Measurements from ENCODE around the gene FILIP1.

FILIP1 gene, protein sequence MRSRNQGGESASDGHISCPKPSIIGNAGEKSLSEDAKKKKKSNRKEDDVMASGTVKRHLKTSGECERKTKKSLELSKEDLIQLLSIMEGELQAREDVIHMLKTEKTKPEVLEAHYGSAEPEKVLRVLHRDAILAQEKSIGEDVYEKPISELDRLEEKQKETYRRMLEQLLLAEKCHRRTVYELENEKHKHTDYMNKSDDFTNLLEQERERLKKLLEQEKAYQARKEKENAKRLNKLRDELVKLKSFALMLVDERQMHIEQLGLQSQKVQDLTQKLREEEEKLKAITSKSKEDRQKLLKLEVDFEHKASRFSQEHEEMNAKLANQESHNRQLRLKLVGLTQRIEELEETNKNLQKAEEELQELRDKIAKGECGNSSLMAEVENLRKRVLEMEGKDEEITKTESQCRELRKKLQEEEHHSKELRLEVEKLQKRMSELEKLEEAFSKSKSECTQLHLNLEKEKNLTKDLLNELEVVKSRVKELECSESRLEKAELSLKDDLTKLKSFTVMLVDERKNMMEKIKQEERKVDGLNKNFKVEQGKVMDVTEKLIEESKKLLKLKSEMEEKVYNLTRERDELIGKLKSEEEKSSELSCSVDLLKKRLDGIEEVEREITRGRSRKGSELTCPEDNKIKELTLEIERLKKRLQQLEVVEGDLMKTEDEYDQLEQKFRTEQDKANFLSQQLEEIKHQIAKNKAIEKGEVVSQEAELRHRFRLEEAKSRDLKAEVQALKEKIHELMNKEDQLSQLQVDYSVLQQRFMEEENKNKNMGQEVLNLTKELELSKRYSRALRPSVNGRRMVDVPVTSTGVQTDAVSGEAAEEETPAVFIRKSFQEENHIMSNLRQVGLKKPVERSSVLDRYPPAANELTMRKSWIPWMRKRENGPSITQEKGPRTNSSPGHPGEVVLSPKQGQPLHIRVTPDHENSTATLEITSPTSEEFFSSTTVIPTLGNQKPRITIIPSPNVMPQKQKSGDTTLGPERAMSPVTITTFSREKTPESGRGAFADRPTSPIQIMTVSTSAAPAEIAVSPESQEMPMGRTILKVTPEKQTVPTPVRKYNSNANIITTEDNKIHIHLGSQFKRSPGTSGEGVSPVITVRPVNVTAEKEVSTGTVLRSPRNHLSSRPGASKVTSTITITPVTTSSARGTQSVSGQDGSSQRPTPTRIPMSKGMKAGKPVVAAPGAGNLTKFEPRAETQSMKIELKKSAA (N-terminal part only)

DNA sequence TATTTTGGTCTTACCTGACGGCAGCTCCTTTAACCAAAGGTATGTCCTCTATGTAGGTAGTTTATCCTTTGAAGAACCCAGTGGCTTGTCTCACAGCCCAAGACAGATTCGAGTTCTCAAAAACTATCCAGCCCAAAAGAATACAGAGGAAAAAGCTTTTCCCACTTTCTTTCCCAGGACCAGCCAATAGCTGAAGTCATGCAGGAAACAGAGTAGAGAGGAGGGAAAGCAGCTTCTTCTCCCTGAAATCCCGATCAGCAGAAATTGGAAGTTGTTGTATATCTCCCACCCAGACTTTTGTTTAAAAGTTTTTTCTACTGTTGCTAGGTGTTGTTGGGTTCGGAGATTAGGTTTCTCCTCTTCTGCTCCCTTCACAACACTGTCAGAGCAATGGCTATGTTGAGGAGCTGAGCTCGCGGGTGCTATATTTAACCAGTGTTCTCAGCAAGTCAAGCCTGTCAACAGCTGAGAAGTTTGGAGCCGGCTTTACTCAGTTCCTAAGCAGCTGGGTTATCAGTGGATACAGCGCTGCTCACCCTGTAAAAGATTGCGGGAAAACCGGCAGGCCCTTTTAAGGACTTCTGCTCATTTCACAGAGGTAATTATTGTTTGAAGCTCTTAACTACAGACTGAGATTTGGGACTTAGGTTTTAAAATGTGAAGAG lies at the start of gene FILIP1:
Gene FILIP1 (minus strand): TSS at position 401 of the 665 bp plus-strand sequence. CDS start 78,828 bp downstream, outside the sequence.
- no peak for DNase-seq

DNA sequence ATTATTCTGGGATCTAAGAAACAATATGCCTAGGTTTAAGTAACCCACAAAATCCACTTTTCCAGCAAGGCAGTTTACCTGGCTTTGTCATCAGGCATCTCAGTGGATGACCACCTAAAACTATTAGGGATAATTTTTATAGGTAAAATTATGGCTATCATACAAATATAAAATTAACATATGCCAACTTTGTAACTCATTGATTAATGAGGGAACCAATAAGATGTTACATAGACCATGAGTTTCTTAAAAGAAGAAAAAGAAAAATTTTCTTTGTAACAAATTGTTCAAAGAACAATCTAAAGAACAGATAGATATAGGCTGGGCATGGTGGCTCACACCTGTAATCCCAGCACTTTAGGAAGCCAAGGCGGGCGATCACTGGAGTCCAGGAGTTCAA lies 49.7 kb upstream of the FILIP1 start:
- no peak for DNase-seq

DNA sequence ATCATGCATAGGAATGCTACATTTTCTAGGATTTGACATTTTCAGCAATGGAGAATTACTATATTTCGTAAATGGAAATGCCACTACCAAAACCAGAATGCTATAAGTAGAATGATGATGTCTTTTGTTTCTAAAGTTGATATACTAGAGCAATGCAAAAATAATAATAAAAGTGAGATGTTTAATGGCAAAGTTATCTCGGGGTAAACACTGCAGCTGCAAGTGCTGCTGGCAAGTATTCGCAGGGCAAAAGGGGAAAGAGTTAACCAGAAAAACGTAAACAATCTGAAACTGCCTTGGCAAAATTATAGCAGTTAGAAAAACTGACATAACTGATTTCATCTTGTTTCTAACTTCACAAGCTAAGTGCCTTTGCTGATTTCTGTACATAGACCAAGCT lies 45.5 kb upstream of the FILIP1 start:
- DNase-seq, result no peak

DNA sequence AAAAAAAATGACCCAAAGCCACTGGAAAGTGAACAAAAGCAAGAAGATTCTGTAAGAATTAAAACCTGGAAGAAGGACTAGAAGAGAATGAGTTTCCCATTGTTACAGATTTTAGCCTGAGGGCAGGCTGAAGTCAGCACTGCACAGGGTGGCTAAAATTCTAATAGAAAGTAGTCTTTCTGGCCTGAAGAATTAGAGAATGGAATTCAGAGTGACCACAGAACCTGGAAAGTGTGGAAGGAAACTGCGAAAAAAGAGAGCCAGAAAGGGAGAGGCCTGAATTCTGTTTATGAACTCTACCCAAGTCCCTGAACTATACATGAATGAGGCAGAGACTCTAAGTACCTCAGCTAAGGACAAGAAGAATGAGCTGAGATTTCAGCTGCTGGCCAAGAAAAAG lies 38.9 kb upstream of the FILIP1 start:
- no peak for DNase-seq

DNA sequence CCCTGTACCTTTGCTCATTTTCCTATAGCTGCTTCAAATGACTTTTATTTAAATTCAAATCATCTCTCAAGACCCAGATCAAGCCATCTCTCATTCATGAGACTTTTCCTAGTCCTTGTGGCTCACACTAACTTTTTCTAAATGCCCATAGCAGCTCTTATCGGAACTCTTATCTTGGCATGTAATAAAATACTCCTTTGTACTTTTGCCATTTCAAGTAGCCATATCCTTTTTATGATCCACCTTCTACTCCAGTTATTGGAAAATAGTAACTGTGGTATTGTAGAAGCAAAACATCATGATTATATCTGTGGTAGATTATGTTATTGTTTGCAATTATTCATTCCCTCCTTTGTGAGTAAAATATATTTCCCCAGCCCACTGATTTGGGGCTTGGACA lies 37.6 kb upstream of the FILIP1 start:
- DNase-seq, result no peak

DNA sequence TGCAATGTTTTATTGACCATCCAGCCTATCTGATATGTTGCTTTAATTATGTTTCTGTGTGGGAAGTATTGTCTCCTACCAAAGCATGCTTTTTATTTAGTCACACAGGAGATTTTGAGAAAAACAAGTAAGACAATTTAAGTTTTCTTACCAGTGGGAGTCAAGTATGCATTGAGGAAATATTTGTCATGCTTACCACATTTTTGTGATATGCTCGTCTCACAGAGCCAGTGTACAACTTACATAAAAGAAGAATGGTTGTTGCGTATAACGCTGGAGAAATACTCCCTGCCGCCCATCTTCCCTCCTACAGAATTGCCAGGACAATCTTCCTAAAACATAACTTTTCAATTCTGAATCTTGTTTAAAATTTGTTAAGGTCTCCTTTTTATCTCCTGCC lies 37.1 kb upstream of the FILIP1 start:
- no peak for DNase-seq

DNA sequence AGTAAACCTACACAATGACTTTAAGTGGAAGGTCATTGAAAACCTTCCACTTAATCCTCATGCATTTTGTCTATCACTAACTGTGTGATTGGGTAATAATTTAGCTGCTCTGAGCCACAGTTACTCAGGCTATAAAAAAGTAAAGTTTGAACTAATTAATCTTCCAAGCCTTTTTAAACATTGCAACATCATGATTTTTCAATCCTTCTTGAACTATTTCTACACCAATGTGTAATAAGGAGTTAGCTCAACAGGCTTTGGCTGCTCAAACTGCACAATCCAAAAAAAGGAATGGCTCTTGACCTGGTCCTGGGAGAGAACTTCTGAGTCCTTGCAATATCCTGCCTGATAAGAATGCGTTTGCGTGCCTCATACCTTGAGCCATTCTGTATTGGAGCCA lies 34.8 kb upstream of the FILIP1 start:
- DNase-seq, result no peak

DNA sequence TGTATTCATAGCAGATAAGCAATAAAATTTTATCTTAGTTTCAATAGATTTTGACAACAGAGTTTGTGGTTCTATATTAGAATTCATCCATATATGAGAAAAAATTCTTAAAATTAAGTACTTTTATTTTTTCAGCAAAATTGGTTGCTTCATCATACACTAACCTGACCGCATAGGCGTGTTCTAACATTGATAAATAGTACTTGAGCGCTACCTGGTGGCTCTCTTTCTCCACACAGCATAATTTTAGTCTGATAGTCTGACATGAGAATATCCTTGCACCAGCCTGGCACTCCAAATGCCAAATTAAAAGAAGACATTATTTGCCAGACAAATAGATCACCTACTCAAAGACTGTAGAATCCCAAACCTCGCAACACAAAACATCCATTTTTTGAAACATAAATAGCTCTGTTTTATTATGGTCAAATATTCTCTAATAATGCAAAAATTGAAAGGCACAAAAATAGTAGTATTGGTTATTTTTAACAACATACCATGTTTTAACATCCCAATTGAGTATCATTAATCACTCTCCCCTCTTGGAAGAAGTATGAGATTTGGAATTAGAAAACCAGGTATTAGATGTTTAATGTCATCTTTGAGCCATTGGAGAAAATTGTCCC lies 33.0 kb upstream of the FILIP1 start:
- DNase-seq, result peak; percentile 38

DNA sequence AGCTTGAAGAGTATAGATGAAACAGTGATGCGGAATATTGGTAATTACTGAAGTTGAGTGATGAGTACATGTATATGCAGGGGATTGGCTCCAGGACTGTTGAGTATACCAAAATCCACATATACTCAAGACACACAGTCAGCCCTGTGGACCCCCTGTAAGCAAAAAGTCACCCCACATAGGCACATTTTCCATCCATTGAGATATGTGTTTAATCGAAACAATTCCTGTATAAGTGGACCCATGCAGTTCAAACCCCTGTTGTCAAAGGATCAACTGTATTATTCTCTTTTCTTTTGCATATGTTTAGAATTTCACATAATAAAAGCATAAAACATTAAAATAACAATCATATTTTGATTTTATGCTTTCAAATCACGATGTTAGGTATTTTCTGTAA lies 32.1 kb upstream of the FILIP1 start:
- no peak for DNase-seq

DNA sequence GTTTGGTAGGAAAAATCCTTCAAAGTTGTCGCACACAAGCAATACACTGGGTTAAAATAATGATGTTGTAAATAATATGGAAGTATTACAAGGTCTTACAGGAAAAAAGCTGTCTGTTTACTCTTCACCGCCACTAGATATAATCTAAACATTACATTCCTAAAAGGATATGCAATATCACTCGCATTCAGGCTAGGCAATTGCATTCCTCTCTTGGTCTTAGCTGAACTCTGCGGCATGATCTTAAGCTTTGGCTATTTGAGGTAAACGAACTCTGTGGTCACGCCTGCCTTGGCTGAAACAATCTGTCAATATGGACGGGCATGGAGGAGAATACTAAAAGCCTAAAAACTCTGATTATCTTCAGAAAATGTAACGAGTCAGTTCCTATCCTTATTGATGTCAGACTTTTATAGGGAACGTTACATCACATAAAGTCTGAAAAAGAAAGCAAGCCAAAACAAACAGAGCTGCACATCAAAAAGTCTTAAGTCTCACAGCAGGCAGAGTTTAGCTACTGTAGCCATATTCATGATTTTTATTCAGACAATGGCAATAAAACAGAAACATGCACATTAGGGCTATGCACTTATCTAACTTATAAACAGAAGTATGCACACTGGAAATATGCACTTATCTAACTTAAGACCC lies 30.8 kb upstream of the FILIP1 start:
- no peak for DNase-seq

DNA sequence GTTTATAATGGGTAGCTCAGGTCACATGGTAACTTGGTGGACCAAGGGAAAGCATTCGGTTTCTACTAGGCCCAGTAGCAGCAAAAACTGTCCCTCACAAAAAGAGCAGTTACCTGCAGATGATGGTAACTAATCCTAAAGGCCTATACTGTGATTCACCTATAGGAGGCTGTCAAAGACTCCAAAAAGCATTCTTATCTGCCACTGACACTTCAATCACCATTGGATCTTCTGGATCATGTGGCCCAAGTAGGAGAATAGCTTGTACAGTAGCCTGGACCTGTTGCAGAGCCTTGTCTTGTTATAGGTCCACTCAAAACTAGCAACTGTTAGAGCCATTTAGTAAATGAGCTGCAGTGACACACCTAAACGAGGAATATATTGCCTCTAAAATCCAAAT lies 23.2 kb upstream of the FILIP1 start:
- DNase-seq, result no peak

DNA sequence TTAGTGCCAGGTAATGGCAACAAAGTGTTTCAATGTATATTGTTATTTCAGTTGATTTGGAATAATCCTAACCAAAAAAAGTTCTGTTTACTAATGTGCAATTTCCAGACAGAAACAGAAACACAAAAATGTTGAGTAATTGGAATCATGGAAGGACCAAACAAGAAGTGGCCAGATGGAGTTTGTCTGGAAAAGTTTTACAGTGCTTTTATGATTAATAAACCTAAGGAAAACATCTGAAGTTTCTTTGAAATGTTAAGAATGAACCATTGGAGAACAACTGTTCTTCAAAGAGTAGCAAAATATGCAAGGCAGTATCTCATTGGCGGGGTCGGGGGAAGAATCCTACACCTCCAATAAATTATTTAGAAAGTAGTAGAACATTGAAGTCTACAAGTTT lies 19.0 kb upstream of the FILIP1 start:
- DNase-seq, result no peak

DNA sequence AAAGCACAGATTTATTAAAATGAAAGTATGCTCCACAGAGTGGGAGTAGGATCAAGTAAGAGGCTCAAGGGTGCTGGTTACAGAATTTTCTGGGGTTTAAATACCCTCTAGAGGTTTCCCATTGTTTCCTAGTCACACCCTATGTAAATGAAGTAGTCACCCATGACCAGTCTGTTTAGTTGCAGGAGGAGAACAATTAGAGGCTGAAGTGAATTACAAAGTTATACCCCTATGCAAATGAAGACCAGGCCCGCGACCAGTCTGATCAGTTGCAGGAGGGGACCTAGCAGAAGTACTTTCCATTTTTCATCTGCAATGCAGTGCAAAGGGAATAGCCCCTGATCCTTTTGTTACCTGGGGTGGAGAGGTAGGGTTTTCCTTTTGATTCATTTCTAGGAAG lies 11.8 kb upstream of the FILIP1 start:
- DNase-seq, result no peak

DNA sequence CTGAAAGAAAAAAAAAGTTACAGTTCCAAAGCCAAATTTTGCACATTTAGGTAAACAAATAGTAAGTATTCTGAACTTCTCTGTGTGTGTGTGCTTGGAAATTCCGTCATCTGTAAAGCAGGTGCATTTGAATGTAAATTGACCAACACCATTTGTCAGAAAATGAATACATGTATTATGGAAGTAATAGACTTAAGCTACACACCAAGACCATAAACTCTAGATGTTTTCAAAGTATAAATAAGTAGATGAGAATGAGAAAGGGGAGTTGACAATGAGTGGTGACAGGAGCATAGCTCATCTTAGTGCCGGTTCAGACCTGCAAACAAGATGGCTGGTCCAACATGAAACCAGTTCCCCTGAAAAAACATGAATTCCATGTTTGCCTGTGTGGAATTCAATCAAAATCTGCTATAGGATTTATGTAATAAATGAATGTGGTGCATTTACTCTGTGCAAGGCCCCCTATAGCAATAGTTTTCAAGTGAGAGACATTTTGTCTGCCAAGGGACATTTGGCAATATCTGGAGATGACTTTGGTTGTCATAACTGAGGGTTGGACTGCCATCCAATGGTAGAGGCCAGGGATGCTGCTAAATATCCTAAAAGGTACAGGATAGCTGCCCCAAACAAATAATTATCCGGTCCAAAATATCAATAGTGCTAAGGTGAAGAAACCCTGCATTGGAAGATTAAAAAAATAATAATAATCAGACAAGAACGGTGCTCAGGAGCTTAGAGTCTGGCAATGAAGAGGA lies 11.0 kb upstream of the FILIP1 start:
- no peak for DNase-seq

DNA sequence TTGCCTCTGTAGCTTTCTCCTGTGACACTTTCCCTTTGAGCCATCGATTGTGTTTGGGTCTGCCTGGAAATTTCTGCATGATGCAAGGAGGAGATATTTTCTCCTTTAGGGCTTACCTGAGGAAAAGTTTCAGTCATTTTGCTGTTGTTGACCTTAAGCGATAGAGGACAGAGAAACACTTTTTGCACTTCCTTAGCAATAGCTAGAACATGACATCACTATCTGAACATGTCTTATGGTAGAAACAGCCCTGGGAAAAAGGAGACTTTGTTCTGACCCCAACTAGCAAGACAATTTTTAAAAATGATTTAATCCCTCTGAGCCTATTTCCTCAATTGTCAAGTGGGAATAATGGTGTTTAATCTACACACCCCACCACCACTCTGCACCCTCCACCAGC lies 9.7 kb upstream of the FILIP1 start:
- DNase-seq, result no peak

DNA sequence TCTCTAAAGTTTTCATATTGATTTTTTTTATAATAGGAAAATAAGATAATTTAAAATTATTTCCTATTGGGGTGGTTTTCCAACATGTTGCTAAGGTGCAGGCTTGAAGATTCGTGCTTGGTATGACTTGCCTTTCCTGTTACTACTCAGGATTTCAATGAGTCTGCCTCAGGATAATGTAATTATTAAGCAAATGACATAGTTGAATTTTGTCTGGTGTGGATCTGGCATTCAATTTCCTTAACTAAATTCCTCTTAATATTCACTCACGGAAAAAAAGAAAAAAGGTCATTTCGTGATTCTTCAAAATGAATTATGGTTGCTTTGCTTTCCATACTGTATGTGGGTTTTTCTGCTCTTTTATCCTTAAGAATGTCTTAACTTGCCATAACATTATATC lies 9.3 kb upstream of the FILIP1 start:
- no peak for DNase-seq

DNA sequence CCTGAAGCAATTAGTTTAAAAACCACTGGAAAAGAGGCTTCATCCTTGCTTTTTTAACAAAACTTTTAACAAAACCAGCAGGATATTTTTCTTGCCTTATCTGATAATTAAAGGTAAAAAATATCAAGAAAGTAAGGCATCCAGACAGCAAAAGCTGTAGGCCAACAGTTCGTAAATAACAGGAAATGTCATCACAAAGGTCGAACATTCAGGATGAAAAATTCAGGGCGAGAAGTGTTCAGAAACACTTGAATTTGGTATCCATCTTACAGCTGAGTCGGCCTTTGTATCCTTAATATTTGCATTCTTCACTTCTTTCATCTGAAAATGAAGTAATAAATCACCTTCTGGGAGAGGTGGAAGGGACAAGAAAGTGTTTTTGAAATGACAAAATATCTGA lies 8.2 kb upstream of the FILIP1 start:
- DNase-seq, result no peak

DNA sequence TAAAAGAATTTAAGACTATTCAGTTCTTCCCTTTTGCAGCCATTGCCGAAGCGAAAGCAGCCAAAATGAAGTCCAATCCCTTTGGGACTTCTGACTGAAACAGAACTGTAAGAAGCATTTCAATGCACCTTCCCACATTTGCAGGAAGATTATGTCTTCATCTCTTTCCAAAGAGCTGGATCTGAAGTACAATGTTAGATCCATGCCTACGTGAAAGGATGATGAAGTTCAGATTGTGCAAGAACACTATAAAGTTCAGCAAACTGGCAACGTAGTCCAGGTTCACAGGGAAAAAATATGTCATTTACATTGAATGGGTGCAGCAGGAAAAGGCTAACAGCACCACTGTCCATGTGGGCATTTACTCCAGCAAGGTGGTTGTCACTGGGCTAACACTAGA lies 6.0 kb upstream of the FILIP1 start:
- no peak for DNase-seq

DNA sequence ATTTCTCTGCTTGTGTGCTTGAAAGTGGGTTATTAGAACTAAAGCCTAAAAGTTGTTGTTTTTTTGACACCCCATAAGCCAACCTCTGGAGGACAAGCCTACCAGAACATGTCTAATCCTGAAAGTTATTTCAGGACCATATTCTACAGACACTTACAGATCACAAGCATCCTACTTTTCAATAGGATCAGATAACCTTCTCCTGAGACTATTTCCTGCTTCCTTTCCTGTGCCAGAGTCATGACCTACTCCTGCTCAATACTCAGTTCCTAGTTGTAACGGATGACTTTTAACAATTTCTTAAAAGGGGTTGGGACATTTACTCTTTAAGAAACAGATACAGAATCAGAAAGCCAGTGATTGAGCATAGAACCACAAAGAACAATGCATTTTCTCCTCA lies 5.3 kb upstream of the FILIP1 start:
- DNase-seq, result no peak

DNA sequence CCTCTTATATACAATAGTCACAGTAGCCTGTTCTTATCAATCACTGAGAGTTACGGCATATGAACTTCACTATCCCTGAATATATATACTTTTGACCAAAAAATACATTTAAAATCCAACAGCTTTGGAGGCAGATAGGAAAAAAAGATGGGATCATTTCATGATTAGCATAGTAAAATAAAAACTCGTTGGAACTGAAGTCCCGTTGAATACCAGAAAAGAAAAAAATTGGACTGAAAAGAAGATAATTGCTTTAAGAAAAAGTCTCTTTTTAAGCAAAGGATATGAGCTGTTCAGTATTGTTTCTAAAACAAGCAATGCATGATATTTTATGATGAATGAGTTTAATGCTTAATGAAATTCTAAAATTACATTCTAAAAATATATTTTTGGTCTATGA lies 4.4 kb upstream of the FILIP1 start:
- DNase-seq, result no peak

DNA sequence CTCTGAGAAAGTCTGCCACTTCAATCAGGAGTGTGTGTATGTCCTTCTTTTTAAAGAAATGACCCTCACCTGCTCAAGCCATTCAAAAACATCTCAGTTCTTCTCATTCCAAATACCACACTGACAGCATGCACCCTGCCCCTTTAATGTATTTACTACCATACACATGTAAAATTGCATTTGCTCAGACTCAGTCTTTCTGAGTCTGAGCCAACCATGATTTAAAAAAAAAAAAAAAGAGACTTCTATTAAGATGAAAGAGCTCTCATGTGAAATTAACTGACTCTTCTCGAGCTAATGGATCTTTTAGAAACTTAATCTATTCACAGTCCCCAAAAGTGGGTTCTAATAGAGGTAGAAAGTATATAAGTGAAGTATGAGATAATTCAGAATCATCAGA lies 1.4 kb upstream of the FILIP1 start:
- DNase-seq, result no peak

All from stimulated activated CD4-positive, alpha-beta T cell treated with anti-CD3 and anti-CD28 coated beads, Interleukin-12 subunit alpha, Interleukin-12 subunit beta, amount 100 ng/mL, for 4 hours (primary cell).